ENCODE measurements around the gene SMPD4. TPM values are rescaled to one million over a fixed set of nuclear protein-coding genes. Genes with fewer than 3 reads are reported as not detected.
A peak's percentile ranks its signal among the peaks of the same experiment; 100 is the strongest.
"Not testable (repeated sequence)": the region's sequence is repeated elsewhere in the genome, so short reads cannot be mapped to it uniquely, and the experiment has no call there.

The SMPD4 gene
- total RNA-seq, 1 donor from 2014 or later, result 35.7 TPM

- H3K27me3 ChIP-seq (ENCODE audit: low read depth), result no peaks in the 10 kb centered on the region
- no peaks in the 10 kb centered on the region for H3K4me1 ChIP-seq
- H3K4me3 ChIP-seq, result no peak overlapping the region
- peaks cover 62% of the 10 kb centered on the region for H3K36me3 ChIP-seq
- TF ChIP-seq CTCF (IDR thresholded peaks at IDR 0.05), result no peak
- no peak for ATAC-seq
- no peak overlapping the region for H3K27ac ChIP-seq
- intact Hi-C loops (cut with DNase I), result no loop called here
- peak; percentile 44 for DNase-seq
- no peaks in the 10 kb centered on the region for H3K9me3 ChIP-seq
Observed at GRCh38 chr2:130156624-130157004, 24.8 kb downstream of the SMPD4 start.

- peak; percentile 54 for TF ChIP-seq CTCF (IDR thresholded peaks at IDR 0.05)
- H3K4me1 ChIP-seq; H3K9me3 ChIP-seq; H3K4me3 ChIP-seq; intact Hi-C loops (cut with DNase I); H3K27ac ChIP-seq; H3K27me3 ChIP-seq (ENCODE audit: low read depth): not testable (repeated sequence)
- H3K36me3 ChIP-seq, result peaks cover 62% of the 10 kb centered on the region
- peak; percentile 83 to 88 for ATAC-seq
- DNase-seq, result peak; percentile 80
Observed at GRCh38 chr2:130155956-130156623, 25.3 kb downstream of the SMPD4 start.

DNA sequence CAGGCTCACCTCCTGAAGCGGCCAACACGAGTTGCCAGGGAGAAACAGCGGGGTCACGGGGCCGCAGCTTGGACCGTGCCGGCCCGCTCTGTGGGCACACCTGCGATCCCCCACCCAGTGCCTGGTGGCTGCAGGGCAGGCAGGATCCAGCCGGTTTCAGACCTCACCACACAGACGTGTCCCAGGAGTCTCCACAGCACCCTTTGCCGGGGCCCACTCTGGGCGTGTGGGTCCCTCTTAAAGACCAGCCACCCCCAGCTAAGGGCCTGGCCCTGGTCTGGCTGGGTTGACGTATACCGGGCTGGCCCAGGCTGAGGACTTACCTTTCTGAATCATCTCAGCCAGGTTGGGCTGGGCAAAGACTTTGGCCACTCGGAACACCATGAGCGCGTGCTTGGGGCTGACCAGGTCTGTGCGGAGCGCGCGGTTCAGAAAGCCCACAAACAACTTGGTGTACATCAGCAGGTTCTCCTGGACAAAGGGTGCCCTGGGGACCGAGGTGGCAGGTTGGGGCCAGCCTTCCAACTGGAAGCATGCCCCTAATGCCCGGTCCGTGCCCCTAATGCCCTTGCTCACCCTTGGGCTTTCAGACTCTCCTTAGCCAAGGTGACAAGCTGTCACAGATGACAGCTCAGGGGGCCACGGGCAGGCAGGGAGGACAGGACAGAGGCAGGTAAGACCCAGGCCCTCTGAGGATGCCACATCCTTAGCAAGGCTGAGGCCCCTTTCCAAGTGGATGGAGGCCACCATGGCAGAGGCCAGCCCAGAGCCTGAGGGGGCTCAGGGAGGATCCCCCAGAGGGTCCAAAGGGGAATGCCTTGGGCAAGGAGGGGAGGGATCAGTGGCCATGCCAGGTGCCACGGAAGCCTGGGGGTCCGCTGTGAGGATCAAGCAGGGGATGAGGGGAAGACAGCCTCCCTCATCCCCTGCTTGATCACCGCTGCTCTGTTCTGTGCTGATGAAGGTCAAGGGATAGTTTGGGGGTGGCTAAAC is 26.3 kb downstream of the SMPD4 start:
- peak; percentile 37 for DNase-seq
- intact Hi-C loops (cut with DNase I), result no loop called here
- H3K27ac ChIP-seq, result no peak overlapping the region
- peaks cover 59% of the 10 kb centered on the region for H3K36me3 ChIP-seq
- H3K9me3 ChIP-seq, result no peaks in the 10 kb centered on the region
- ATAC-seq, result no peak
- no peaks in the 10 kb centered on the region for H3K4me1 ChIP-seq
- H3K27me3 ChIP-seq (ENCODE audit: low read depth), result no peaks in the 10 kb centered on the region
- no peak overlapping the region for H3K4me3 ChIP-seq
- no peak for TF ChIP-seq CTCF (IDR thresholded peaks at IDR 0.05)

DNA sequence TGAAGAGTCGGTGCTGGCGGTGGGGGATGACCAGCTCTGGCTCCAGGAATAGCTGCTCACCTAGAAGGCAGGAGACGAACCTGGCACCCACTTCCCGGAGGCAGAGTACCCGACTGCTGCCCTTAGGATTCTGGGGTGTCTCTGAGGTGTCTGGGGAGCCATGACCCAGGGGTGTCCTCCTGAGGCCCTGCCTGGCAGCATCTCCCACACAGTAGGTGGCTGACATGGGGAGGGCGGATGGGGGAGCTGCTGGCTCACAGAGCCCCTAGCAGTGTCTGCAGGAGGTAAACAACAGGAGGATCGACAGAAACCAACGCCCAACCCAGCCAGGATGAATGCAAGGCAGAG is 27.0 kb downstream of the SMPD4 start:
- peaks cover 53% of the 10 kb centered on the region for H3K36me3 ChIP-seq
- H3K27ac ChIP-seq; H3K27me3 ChIP-seq (ENCODE audit: low read depth); intact Hi-C loops (cut with DNase I); H3K4me1 ChIP-seq; H3K4me3 ChIP-seq; H3K9me3 ChIP-seq; ATAC-seq: not testable (repeated sequence)
- peak; percentile 17 for DNase-seq

DNA sequence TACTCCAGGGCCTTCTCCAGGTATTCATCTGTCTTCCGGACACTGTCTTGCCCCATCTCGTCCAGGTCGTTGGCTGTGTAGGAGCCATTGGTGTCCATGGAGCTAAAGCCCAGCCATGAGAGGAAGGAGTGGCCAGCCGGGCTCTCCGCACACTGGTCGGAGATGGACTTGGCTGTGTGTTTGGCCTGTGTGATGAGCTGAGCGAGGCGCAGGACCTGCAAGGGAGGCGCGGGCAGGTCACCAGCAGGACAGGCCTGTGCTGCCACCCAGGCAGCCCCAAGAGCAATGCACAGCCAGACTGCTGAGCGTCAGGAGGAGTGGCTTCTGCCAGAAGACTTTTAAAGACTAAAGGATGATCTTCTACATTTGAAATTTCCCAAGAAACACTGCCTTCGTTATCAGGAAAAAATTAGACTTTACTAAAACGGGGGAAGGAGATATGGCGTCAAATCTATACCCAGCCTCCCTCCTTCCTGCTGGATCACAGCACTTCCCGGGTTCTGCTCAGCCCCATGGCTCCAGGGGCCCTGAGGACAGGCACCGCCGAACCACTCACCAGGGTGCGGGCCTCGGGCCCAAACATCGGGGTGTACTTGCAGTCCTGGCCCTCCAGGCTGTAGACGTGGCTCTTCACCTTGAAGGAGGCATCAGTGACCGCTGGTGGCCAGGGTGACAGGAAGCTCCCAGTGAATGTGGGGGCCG is 27.5 kb downstream of the SMPD4 start:
- peak; percentile 21 for DNase-seq
- H3K9me3 ChIP-seq; ATAC-seq; H3K27me3 ChIP-seq (ENCODE audit: low read depth); H3K27ac ChIP-seq; intact Hi-C loops (cut with DNase I); H3K4me3 ChIP-seq; H3K4me1 ChIP-seq: not testable (repeated sequence)
- peaks cover 49% of the 10 kb centered on the region for H3K36me3 ChIP-seq

DNA sequence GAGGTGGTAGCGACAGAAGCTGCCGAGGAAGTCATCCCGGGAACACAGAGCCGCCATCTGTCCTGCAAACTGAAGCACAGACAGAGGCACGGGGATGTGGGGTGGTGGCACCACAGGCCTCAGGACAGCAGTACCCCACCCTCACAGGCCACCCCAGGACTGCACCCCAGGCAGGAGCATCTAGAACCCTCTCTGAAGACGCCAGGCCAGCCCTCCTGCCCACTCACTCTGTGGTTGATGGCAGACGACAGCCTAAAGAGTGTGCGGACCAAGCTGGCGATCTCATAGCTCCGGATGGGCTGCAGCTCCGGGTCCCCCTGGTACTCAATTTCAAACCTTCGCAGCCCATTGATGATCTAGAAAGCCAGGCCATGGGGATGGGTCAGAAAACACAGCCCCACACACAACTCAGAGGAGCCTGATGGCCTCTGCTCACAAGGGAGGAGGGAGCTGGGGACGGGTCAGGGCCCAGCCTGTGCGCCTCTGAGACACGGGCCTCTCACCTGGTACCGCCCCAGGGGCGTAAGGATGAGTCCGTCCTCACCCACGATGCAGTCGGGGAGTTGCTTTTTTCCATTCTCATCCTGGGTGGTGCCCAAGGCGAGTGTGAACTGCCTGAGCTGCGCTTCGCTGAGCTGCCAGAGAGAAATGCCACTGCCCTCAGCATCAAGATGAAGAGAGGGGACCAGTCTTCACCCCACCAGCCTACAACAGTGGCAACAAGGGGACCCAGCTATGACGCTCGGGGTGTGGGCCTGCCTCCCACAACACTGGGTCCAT is 28.4 kb downstream of the SMPD4 start:
- Histone ChIP-seq H3K4me3 (no peak overlapping the region), H3K27me3 (ENCODE audit: low read depth) (no peaks in the 10 kb centered on the region), H3K9me3 (no peaks in the 10 kb centered on the region), H3K36me3 (peaks cover 46% of the 10 kb centered on the region), H3K4me1 (no peaks in the 10 kb centered on the region), H3K27ac (no peak overlapping the region)
- TF ChIP-seq CTCF (IDR thresholded peaks at IDR 0.05), result no peak
- ATAC-seq (no peak), DNase-seq (peak; percentile 31)
- intact Hi-C loops (cut with DNase I), result no loop called here

GRCh38 chr2:130152136-130152815 is 29.1 kb downstream of the SMPD4 start:
- H3K4me3 ChIP-seq; H3K4me1 ChIP-seq; H3K27me3 ChIP-seq (ENCODE audit: low read depth); DNase-seq; ATAC-seq; H3K27ac ChIP-seq; intact Hi-C loops (cut with DNase I); H3K9me3 ChIP-seq: not testable (repeated sequence)
- peaks cover 39% of the 10 kb centered on the region for H3K36me3 ChIP-seq

- DNase-seq; H3K27me3 ChIP-seq (ENCODE audit: low read depth); intact Hi-C loops (cut with DNase I); H3K27ac ChIP-seq; ATAC-seq; H3K9me3 ChIP-seq; H3K4me1 ChIP-seq; H3K4me3 ChIP-seq: not testable (repeated sequence)
- H3K36me3 ChIP-seq, result peaks cover 38% of the 10 kb centered on the region
Observed at GRCh38 chr2:130151145-130151512, 30.3 kb downstream of the SMPD4 start.

Data from lower lobe of right lung (tissue), 2 donors.